Measurements from ENCODE around the gene ZNF454. TPM values are rescaled to one million over a fixed set of nuclear protein-coding genes. Genes with fewer than 3 reads are reported as not detected.

Gene ZNF454
- polyA plus RNA-seq (2011; rRNA removed) (not detected in 2 replicates), polyA plus RNA-seq (2017; fragmentation: RNase III; extraction: RNeasy Plus Mini Kit Qiagen cat#74134 plus additional on column Dnase treatment) (not detected in 3 replicates), polyA minus RNA-seq (2011; rRNA and poly(A)+ RNA removed) (not detected in 2 replicates)
- not detected in 2 replicates for polyA plus RNA-seq (2012; cell fraction: cytosol; rRNA removed)
- not detected in 2 replicates for polyA plus RNA-seq (2012; cell fraction: nucleus; rRNA removed)

GRCh38 chr5:178940569-178941360 is at the start of gene ZNF454:
Gene ZNF454 (plus strand): TSS chr5:178941198. CDS start chr5:178942792, 1,594 bp downstream.
- FAIRE-seq, result no peak
- Histone ChIP-seq H3K4me3 (no peak within 1 kb of the TSS), H3K9me3 (peaks cover 44% of the 10 kb centered on the region), H3K4me2 (no peak within 1 kb of the TSS), H3K4me1 (no peaks in the 10 kb centered on the region), H3K27ac (no peak within 1 kb of the TSS)
- ChIA-PET CTCF (no interaction called here), POLR2A (no interaction called here)
- no peak for DNase-seq (ENCODE audit: low read depth in 1 of 2, low spot score in 1 of 2)
- no peak for ATAC-seq
- no peak for TF ChIP-seq HMGXB4 (CRISPR knock-in tag; IDR thresholded peaks at IDR 0.05; ENCODE audit: borderline replicate concordance)
- TF ChIP-seq ZSCAN20 (CRISPR knock-in tag; IDR thresholded peaks at IDR 0.05), result no peak
- TF ChIP-seq FOSL2 (IDR thresholded peaks at IDR 0.05), result no peak
- no peak for TF ChIP-seq FOSL2 (CRISPR knock-in tag; IDR thresholded peaks at IDR 0.05)
- no peak for TF ChIP-seq EHF (CRISPR knock-in tag; IDR thresholded peaks at IDR 0.05)
- TF ChIP-seq ZFP36 (IDR thresholded peaks at IDR 0.05; ENCODE audit: borderline replicate concordance, partially characterized antibody), result no peak
- TF ChIP-seq E2F6 (IDR thresholded peaks at IDR 0.05; ENCODE audit: borderline replicate concordance, low read depth), result no peak
- no peak for TF ChIP-seq EHMT2 (IDR thresholded peaks at IDR 0.05; ENCODE audit: low read depth)
- no peak for TF ChIP-seq JUNB (IDR thresholded peaks at IDR 0.05)
- TF ChIP-seq RFX5 (IDR thresholded peaks at IDR 0.05), result no peak
- WGBS (ENCODE audit: missing lambda C conversion rate), result 65% methylated on average over 58 of the region's 69 CpGs

GRCh38 chr5:178895615-178896571 is 45.1 kb upstream of the ZNF454 start, which contains the start of gene ZFP2:
Gene ZFP2 (plus strand): TSS chr5:178895913. CDS start chr5:178931314, 35,401 bp downstream.
- 36% methylated on average over 8 of the region's 79 CpGs for WGBS (ENCODE audit: missing lambda C conversion rate)
- ChIA-PET POLR2A (interaction anchor here (0.5 kb wide), 1 partner anchor 129 kb away, joined by 5 read pairs; no protein-coding TSS in a partner anchor), CTCF (interaction anchor here (0.6 kb wide), 1 partner anchor 902 kb away, joined by 3 read pairs; no protein-coding TSS in a partner anchor)
- no peak for FAIRE-seq
- peak; percentile 18 to 48 for DNase-seq (ENCODE audit: low read depth in 1 of 2, low spot score in 1 of 2)
- TF ChIP-seq ZC3H11A (IDR thresholded peaks at IDR 0.05), result no peak
- no peak for TF ChIP-seq ZFP36 (IDR thresholded peaks at IDR 0.05; ENCODE audit: borderline replicate concordance, partially characterized antibody)
- peak; percentile 28 for TF ChIP-seq POLR2A (IDR thresholded peaks at IDR 0.05; ENCODE audit: low read length)
- peak in 1 of 2 experiments; percentile 33; a peak in 1 of 5 replicates for TF ChIP-seq JUN (IDR thresholded peaks at IDR 0.05)
- peak; percentile 66 for TF ChIP-seq MAFK (IDR thresholded peaks at IDR 0.05; ENCODE audit: partially characterized antibody)
- peak; percentile 96 to 98 for ATAC-seq
- peaks cover 76% of the 10 kb centered on the region for H3K9me3 ChIP-seq
- H3K4me1 ChIP-seq, result no peaks in the 10 kb centered on the region
- peak within 1 kb of the TSS; percentile 54 for H3K4me3 ChIP-seq
- peak within 1 kb of the TSS; percentile 62 for H3K4me2 ChIP-seq
- H3K27ac ChIP-seq, result peak within 1 kb of the TSS; percentile 65 to 86

GRCh38 chr5:178899289-178899688 is 41.7 kb upstream of the ZNF454 start:
- DNase-seq (ENCODE audit: low read depth in 1 of 2, low spot score in 1 of 2) (no peak), ATAC-seq (no peak), FAIRE-seq (no peak)
- H3K27ac ChIP-seq, result no peak overlapping the region
- peaks cover 76% of the 10 kb centered on the region for H3K9me3 ChIP-seq
- 21% methylated on average over 5 of the region's 5 CpGs for WGBS (ENCODE audit: missing lambda C conversion rate)
- no peak overlapping the region for H3K4me3 ChIP-seq
- H3K4me2 ChIP-seq, result no peak overlapping the region
- TF ChIP-seq RNF2 (IDR thresholded peaks at IDR 0.05; ENCODE audit: borderline replicate concordance, low read depth) (no peak), PBX3 (IDR thresholded peaks at IDR 0.05) (no peak), RAD21 (conservative IDR thresholded peaks at IDR 0.05 in 1 of 2, IDR thresholded peaks at IDR 0.05 in 1 of 2) (no peak), RARB (CRISPR knock-in tag; IDR thresholded peaks at IDR 0.05) (no peak), ATOH8 (CRISPR knock-in tag; IDR thresholded peaks at IDR 0.05; ENCODE audit: low read depth) (no peak), HOXB13 (CRISPR knock-in tag; IDR thresholded peaks at IDR 0.05; ENCODE audit: low read depth) (no peak), TFCP2L1 (CRISPR knock-in tag; IDR thresholded peaks at IDR 0.05) (no peak), GATA3 (IDR thresholded peaks at IDR 0.05; ENCODE audit: borderline replicate concordance) (no peak), RCOR1 (IDR thresholded peaks at IDR 0.05; ENCODE audit: low read depth, low read length) (no peak), ZC3H11A (IDR thresholded peaks at IDR 0.05) (no peak), SMC3 (IDR thresholded peaks at IDR 0.05) (no peak)
- CTCF ChIA-PET, result interaction anchor here (0.9 kb wide), 1 partner anchor 14 kb away, joined by 3 read pairs; no protein-coding TSS in a partner anchor
- POLR2A ChIA-PET, result no interaction called here
- no peaks in the 10 kb centered on the region for H3K4me1 ChIP-seq

All from A549 (cell line).